ENCODE results near the gene SHB. TPM values are rescaled to one million over a fixed set of nuclear protein-coding genes. Genes with fewer than 3 reads are reported as not detected.

The SHB gene
- total and polyA plus RNA-seq, 7 donors: 4.0 to 30.7 (median 8.6) TPM

DNA sequence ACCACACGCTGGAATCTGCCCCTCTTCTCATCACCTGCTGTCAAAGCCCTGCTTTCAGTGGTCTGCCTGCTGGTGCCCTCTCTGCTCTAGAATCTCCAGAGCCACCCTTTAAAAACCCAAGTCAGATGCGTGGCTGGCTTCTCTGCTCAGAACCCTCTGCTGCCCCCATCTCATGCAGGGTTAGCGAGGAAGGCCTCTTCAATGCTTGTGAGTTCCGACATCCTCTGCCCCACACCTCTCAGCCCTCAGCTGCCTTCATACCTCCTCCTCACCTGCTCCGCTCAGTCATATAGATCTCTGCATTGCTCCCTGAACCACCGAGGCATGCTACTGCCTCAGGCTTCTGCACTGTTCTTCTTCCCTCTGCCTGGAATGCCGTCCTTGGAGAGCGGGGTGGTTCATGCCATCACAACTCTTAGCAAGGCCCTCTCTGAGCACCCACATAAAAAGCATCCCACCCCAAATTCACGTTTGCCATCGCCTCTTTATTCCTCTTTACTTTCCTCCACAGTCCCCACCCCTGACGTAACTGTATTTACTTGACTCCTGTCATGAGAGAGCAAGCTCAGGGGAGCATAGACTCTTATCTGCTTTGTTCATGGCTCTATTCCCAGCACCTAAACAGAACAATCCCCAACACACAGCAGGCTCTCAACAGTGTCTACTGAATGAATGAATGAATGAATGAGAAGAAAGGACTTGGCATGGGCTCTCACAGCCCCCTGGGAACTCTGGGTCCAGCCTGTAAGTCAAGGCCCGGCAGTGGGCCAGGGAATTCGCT lies 10.4 kb downstream of the SHB start:
- peak overlapping the region; percentile 43 for H3K27ac ChIP-seq
- H3K36me3 ChIP-seq (ENCODE audit: insufficient read depth in 1 of 2, low read depth in 1 of 2): no peaks in the 10 kb centered on the region
- H3K9me3 ChIP-seq: no peaks in the 10 kb centered on the region
- no peaks in the 10 kb centered on the region for H3K27me3 ChIP-seq (ENCODE audit: insufficient read depth in 3 of 3, low read length in 2 of 3)
- H3K4me3 ChIP-seq: no peak overlapping the region
- DNase-seq: no peak
- TF ChIP-seq, protein P1, sequence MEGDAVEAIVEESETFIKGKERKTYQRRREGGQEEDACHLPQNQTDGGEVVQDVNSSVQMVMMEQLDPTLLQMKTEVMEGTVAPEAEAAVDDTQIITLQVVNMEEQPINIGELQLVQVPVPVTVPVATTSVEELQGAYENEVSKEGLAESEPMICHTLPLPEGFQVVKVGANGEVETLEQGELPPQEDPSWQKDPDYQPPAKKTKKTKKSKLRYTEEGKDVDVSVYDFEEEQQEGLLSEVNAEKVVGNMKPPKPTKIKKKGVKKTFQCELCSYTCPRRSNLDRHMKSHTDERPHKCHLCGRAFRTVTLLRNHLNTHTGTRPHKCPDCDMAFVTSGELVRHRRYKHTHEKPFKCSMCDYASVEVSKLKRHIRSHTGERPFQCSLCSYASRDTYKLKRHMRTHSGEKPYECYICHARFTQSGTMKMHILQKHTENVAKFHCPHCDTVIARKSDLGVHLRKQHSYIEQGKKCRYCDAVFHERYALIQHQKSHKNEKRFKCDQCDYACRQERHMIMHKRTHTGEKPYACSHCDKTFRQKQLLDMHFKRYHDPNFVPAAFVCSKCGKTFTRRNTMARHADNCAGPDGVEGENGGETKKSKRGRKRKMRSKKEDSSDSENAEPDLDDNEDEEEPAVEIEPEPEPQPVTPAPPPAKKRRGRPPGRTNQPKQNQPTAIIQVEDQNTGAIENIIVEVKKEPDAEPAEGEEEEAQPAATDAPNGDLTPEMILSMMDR (IDR thresholded peaks at IDR 0.05): no peak
- WGBS, 3 donors: 74 to 76% (median 75%) methylated on average over 13 of the region's 13 CpGs
- H3K4me1 ChIP-seq: peaks cover 48% of the 10 kb centered on the region
- intact Hi-C loops (cut with DNase I): no loop called here
- ATAC-seq: no peak

DNA sequence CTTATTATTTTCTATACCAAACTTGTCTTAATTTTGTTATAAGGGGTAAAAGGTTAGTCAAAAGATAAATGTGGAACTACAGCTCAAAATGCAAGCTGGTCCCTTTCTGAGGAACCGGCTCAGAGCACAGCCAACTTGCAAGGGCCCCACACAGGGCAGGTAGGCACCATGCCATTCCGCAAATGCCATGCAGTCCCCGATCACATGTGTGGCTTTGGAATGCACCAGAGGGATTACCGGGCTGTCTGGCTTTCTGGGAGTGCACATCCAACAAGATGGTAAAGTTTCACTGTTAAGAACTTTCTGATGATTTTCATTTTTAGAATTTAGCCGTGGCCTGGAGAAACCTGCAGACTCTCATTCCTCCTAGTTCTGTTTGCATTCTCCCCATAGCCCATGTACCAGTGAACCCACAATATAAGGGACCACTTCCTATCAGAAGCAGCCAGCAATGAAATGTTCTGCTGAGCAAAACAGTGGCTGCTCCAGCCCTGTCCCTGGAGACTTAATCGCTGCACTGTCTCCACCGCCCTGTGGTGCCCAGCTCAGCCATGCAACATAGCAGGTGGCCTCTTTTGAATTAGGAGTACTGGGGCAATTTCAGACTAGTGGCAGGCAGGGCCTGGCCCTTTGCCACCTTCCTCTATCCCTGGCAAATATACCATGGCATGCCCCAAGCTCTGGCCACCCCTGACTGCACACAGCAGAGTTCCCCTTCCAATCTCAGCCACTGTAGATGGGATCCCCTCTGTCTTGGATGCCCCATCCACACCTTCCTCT lies 11.4 kb downstream of the SHB start:
- Histone ChIP-seq H3K4me1 (peaks cover 37% of the 10 kb centered on the region), H3K9me3 (no peaks in the 10 kb centered on the region), H3K4me3 (no peak overlapping the region), H3K27ac (peak overlapping the region; percentile 43), H3K36me3 (ENCODE audit: insufficient read depth in 1 of 2, low read depth in 1 of 2) (no peaks in the 10 kb centered on the region), H3K27me3 (ENCODE audit: insufficient read depth in 3 of 3, low read length in 2 of 3) (no peaks in the 10 kb centered on the region)
- 24 to 25% (median 25%) methylated on average over 7 of the region's 7 CpGs for WGBS, 3 donors
- DNase-seq (no peak), ATAC-seq (peak; percentile 56 to 78 (median 73))
- intact Hi-C loops (cut with DNase I): no loop called here
- TF ChIP-seq, protein P1 (IDR thresholded peaks at IDR 0.05): no peak

DNA sequence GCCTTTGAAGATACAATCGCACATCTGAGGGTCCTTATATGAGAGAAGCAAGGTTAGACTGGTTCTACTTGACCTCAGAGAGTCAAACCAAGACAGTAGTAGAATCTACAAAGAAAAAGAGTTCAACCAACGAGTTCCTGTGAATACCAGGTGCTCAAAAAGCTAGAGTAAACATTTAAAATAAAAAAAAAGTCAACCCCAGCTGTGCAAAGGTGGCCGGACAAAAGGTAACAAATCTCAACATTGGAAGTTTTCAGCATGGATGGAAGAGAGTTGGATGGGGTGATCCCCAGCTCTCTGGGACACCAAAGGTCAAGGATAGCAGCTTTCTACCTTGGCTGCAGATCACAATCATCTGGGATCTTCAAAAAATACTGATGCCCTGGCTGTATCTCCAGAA lies 14.4 kb downstream of the SHB start:
- no peak for ATAC-seq
- H3K27me3 ChIP-seq (ENCODE audit: insufficient read depth in 3 of 3, low read length in 2 of 3): no peaks in the 10 kb centered on the region
- H3K36me3 ChIP-seq (ENCODE audit: insufficient read depth in 1 of 2, low read depth in 1 of 2): no peaks in the 10 kb centered on the region
- H3K9me3 ChIP-seq: no peaks in the 10 kb centered on the region
- WGBS, 3 donors: 88 to 97% (median 92%) methylated on average over 3 of the region's 3 CpGs
- TF ChIP-seq, protein P1 (IDR thresholded peaks at IDR 0.05): no peak
- DNase-seq: no peak
- peaks cover 24% of the 10 kb centered on the region for H3K4me1 ChIP-seq
- H3K4me3 ChIP-seq: no peak overlapping the region
- intact Hi-C loops (cut with DNase I): loop anchor here in 1 of 2 donors (5.0 kb wide), 1 partner anchor 37 kb away; no protein-coding TSS in a partner anchor
- H3K27ac ChIP-seq: no peak overlapping the region

DNA sequence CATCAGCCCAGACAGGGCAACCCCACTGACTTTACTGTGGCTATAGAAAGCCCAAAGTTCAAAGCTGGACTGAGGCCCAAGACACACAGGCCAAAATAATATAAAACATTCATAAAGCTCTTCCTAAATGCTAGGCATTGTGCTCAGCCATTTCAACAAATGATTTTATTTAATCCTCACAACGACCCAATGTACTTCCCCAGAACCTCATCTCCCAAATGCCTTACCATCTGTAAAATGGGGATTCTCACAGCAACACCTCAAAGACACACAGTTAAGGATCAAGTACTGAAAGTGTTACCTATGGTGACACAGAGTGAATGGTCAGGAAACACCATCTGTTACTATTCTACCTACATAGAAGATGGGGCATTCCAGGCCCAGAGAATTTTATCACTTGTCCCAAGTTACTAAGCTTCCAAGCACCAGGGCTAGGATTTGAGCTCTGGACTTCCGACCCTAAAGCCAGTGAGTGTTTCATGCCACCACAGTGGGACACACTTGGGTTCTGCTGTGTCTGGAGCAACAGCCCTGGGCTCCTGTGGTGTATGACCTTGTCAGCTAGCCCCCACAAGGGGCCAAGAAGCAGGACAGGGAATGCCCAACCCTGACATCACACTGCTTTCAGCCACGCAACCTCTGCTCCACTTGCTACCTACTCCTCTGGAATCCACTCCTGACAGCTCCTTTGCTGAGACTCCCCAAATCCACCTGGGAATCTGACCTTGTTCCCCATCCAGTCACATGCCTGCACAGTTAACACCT lies 15.1 kb downstream of the SHB start:
- intact Hi-C loops (cut with DNase I): loop anchor here in 1 of 2 donors (5.0 kb wide), 1 partner anchor 37 kb away; no protein-coding TSS in a partner anchor
- 89 to 96% (median 94%) methylated on average over 3 of the region's 3 CpGs for WGBS, 3 donors
- no peak for ATAC-seq
- DNase-seq: no peak
- no peaks in the 10 kb centered on the region for H3K27me3 ChIP-seq (ENCODE audit: insufficient read depth in 3 of 3, low read length in 2 of 3)
- TF ChIP-seq, protein P1 (IDR thresholded peaks at IDR 0.05): no peak
- H3K27ac ChIP-seq: no peak overlapping the region
- H3K4me3 ChIP-seq: no peak overlapping the region
- no peaks in the 10 kb centered on the region for H3K9me3 ChIP-seq
- no peaks in the 10 kb centered on the region for H3K36me3 ChIP-seq (ENCODE audit: insufficient read depth in 1 of 2, low read depth in 1 of 2)
- H3K4me1 ChIP-seq: peaks cover 20% of the 10 kb centered on the region

Data from psoas muscle (tissue), 8 donors.